Caki2 (cell line): ENCODE results near the gene FHOD1. TPM values are rescaled to one million over a fixed set of nuclear protein-coding genes. Genes with fewer than 3 reads are reported as not detected.

Experiments
- DNase-seq: peaks from one replicate; pipeline ENCODE4 v3.0.0-alpha.2; 2015; ENCODE audit warnings: low read depth
- in situ Hi-C: cut with HindIII; loops from 2 replicates; pipeline ENCODE4 v1.10.0; 2016; ENCODE audit warnings: low sequenced_read_pairs, low pct_unique_long_range_greater_than_20kb, mixed read lengths
- total RNA-seq: library from RNA; depleted of rRNA; stranded (reverse); fragments of >200 nt; shearing (Covaris generic); gene quantifications from 2 replicates; pipeline ENCODE4 v1.2.3, GENCODE V29; 2014; ENCODE audit warnings: low replicate concordance

Gene FHOD1
- total RNA-seq, 1 experiment from 2014 or later, result 6.2 TPM

DNA sequence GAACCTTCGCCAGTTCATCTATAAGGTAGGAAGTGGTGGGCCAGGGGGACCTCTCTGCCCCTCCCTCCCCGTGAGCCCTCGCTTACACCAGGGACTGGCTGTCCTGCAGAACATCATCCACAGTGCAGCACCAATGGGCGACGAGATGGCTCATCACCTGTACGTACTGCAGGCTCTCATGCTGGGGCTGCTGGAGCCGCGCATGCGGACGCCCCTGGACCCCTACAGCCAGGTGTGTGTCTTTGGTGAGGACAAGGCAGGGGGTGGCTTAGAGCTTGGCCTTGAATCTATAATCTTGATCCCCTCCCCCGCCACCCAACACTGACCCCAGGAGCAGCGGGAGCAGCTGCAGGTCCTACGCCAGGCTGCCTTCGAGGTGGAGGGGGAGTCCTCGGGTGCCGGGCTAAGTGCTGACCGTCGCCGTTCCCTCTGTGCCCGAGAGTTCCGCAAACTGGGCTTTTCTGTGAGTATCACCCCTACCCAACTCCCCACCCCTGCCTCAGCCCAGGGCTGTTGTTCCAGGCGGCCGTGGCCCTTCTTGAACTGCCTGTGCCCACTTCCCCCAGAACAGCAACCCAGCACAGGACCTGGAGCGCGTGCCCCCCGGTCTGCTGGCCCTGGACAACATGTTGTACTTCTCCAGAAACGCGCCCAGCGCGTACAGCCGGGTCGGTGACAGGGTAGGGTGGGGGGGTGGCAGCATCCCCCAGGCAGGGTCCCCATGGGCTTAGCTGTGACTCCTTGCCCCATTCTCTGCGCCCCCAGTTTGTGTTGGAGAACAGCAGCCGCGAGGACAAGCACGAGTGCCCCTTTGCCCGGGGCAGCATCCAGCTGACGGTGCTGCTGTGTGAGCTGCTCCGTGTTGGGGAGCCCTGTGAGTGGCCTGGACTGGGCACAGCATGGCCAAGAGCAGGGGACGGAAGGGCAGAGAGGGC, 45.6 kb downstream of the FHOD1 start:
- in situ Hi-C loops, result no loop called here
- DNase-seq, result no peak

- in situ Hi-C loops, result no loop called here
- DNase-seq, result no peak
Observed at GRCh38 chr16:67200491-67200890, 46.8 kb downstream of the FHOD1 start.

- no peak for DNase-seq
- in situ Hi-C loops, result no loop called here
Observed at GRCh38 chr16:67199808-67200198, 47.5 kb downstream of the FHOD1 start.

DNA sequence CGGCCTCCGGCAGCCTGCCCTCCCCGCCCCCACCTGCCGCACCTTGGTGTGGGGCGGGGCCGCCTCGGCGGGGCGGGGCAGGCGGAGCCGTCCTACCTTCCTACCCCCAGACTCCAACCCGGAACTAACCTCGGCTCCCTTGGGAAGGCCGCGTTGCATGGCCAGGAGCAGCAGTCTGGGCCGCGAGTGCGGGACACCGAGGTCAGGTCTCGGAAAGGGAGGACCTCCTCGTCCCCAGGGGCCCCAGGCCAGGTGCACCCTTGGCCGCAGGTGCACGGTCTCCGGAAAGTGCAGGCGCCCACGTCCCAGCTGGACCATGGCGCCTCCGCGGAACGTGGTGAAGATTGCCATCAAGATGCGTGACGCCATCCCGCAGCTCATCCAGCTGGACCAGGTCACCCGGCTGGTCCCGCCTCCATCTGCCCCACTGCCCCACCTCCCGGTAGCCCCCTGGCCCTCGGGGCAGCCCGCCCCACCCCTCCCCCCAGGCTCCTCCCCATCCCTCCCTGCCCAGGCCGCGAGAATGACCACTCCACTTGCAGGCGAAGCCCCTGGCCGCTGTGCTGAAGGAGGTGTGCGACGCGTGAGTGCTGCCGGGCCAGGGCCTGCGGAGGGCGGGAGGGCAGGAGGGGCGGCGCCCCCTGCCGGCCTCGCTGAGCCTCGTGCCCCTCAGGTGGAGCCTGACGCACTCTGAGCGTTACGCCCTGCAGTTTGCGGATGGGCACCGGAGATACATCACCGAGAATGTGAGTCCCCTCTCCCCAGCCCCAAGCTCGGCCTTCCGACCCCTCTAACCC, 48.1 kb downstream of the FHOD1 start, which contains the start of gene ELMO3:
ELMO3 (plus strand) TSS at position 121 of the 797 bp plus-strand sequence; CDS start at position 317, 196 bp downstream.
- in situ Hi-C loops, result no loop called here

GRCh38 chr16:67198238-67198734, 49.0 kb downstream of the FHOD1 start:
- in situ Hi-C loops, result no loop called here
- no peak for DNase-seq

More for the DNA sequence above, 48.1 kb downstream of the FHOD1 start, which contains the start of gene ELMO3:
- no peak for DNase-seq

GRCh38 chr16:67197704-67198103, 49.6 kb downstream of the FHOD1 start:
- DNase-seq, result no peak

GRCh38 chr16:67196881-67197280, 50.4 kb downstream of the FHOD1 start:
- DNase-seq, result no peak
- in situ Hi-C loops, result no loop called here

More at GRCh38 chr16:67197704-67198103, 49.6 kb downstream of the FHOD1 start:
- in situ Hi-C loops, result no loop called here

GRCh38 chr16:67195676-67196075, 51.6 kb downstream of the FHOD1 start:
- DNase-seq, result no peak
- in situ Hi-C loops, result no loop called here

- no peak for DNase-seq
- in situ Hi-C loops, result no loop called here
Observed at GRCh38 chr16:67194260-67194659, 53.0 kb downstream of the FHOD1 start.

GRCh38 chr16:67193536-67193935, 53.7 kb downstream of the FHOD1 start:
- in situ Hi-C loops, result no loop called here
- no peak for DNase-seq

GRCh38 chr16:67192781-67193361, 54.4 kb downstream of the FHOD1 start:
- no peak for DNase-seq
- in situ Hi-C loops, result no loop called here

GRCh38 chr16:67191995-67192681, 55.1 kb downstream of the FHOD1 start, which contains the start of gene E2F4:
TSS of gene E2F4 (plus strand) at chr16:67192155. CDS start at chr16:67192228, 73 bp downstream.
- DNase-seq, result peak; percentile 78
- in situ Hi-C loops, result no loop called here

DNA sequence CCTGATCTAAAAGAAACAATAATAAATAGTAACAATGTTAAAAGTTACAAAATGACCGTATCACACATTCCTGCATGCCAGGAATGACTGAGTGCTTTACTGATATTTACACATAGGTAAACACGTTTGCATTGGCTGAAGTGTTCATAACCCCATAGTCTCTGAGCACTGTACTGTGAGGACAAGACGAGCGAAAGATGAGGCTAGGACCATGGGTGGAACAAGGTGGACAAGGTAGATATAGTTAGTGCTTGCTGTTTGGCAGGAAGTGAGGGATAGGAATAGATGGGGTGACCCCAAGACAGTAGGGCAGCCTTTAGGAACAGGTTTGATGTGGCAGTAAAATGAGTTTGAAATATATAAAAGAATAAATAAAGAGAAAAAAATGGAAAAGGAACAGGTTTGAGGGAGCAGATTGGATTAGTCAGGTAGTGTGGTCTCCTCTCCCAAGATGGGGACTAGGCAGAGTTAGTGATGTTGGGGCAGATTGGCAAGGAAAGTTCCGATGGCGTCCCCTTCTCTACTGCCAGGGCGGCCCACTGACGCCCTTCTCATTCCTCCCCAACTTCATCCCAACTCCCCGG, 55.8 kb downstream of the FHOD1 start:
- in situ Hi-C loops, result no loop called here

GRCh38 chr16:67190448-67191399, 56.6 kb downstream of the FHOD1 start:
- in situ Hi-C loops, result no loop called here

More for the DNA sequence above, 55.8 kb downstream of the FHOD1 start:
- DNase-seq, result no peak

DNA sequence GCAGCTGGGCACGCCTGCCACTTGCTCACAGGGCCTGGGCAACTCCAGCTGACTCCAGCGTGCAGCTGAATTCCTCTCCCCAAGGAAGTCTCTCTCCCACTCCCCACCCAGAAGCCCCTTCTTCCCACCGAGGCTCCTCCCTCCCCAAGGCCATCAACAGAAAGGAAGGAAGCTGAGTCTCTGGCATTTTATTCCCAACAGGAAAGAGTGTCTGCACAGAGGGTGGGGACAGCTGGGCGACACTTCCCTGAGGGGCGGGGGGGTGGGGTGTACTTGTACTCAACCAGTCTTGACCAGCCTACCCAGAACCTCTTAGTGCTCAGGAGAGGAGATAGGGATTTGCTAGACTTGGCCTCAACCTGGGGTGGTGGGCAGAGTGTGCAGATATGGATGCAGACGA, 57.2 kb downstream of the FHOD1 start, which contains the start of gene EXOC3L1:
EXOC3L1 (minus strand) TSS at position 96 of the 400 bp plus-strand sequence. CDS start 460 bp downstream, outside the sequence.
- in situ Hi-C loops, result no loop called here

More at GRCh38 chr16:67190448-67191399, 56.6 kb downstream of the FHOD1 start:
- DNase-seq, result no peak

DNA sequence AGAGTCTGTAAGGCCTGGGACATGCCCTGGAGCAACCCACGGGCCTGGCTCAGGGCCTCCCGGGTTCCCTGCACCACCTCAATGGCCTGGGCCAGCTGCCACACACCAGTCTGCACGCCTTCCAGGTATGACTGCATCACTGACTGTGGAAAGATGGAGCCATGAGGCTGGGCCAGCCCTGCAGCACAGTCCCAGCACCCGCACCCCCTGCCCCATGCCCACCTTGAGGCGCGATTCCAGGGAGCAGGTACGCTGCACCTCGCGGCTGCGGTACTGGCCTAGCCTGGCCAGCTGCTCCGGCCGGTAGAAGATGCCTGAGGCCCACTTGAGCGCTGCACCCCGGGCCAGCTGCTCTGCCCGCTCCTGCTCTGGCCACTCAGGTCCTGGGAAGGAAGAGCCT, 58.5 kb downstream of the FHOD1 start:
- in situ Hi-C loops, result no loop called here
- DNase-seq, result no peak

More for the DNA sequence above, 57.2 kb downstream of the FHOD1 start, which contains the start of gene EXOC3L1:
- DNase-seq, result no peak
